ENCODE measurements around the gene LMX1B.

DNA sequence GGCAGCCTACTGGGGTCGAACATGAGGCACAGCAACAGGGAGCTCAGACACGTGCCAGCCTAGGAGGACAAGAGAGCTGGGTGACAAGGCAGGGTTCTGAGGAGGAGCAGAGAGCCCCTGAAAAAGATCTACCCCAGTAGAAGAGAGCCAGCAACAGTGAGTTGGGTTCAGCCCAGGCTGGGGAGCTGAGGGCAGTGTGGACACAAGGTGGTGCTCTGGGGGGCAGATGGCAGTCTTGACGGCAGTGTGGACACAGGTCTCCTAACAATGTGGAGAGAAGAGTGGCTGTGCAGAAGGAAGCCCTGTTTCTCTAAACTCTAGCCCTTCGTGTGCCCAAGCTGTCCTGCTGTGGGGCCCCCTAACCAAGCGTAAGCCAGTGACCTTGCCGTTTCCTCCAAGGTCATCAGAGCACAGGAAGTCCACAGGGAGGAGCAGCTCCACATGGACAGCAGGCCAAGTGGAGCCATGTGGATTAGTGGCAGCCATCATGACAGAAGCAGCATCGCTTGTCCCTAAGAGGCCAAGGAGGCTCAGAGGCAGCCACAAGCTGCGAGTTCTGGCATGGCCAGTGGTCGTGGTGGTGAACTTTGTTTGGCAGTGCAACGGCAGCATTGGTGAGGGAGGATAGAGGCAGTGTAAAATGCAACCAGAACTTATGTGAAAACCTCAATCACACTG, 25.1 kb upstream of the LMX1B start:
- TF ChIP-seq TCF4 (CRISPR knock-in tag; IDR thresholded peaks at IDR 0.05; ENCODE audit: borderline replicate concordance) (no peak), SNAI2 (CRISPR knock-in tag; IDR thresholded peaks at IDR 0.05) (no peak)

All from SK-N-SH treated with all-trans-retinoic acid at 6 μM for 48 hours (cell line).